Stimulated activated CD8-positive, alpha-beta memory T cell treated with anti-CD3 and anti-CD28 coated beads, Interleukin-4, amount 100 ng/mL, for 4 hours (primary cell): ENCODE data around the gene KLHL3.

Experiments used
- DNase-seq, 2 donors: peaks; one replicate each; pipeline ENCODE4 v3.0.0-alpha.2; 2020; ENCODE audit warnings: low read depth in 2 of 2, low spot score in 1 of 2

The KLHL3 gene

GRCh38 chr5:137611794-137612435 lies 124.0 kb downstream of the KLHL3 start:
- no peak for DNase-seq

GRCh38 chr5:137611011-137611580 lies 124.8 kb downstream of the KLHL3 start:
- DNase-seq = no peak

- DNase-seq = no peak
These were observed 125.3 kb downstream of the KLHL3 start for GRCh38 chr5:137610598-137610997.

DNA sequence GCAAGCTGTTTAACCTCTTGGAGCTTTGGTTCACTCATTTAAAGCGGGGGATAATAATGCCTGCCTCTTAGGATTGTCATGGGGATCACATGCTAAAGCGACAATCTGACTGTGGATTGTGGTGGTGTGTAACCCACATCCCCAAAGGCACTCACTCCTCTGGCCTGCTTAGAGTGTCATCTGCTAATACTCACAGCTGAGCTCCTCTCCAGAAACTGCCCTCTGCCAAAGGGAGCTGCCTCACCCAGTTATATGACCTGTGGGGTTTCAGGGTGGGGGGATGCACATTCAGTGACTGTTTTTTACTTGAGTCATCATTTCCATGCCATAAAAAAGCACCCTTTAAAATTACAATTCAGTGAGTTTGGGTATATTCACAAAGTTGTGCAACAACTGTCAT lies 126.8 kb downstream of the KLHL3 start:
- DNase-seq = no peak

GRCh38 chr5:137607771-137608170 lies 128.1 kb downstream of the KLHL3 start:
- no peak for DNase-seq

DNA sequence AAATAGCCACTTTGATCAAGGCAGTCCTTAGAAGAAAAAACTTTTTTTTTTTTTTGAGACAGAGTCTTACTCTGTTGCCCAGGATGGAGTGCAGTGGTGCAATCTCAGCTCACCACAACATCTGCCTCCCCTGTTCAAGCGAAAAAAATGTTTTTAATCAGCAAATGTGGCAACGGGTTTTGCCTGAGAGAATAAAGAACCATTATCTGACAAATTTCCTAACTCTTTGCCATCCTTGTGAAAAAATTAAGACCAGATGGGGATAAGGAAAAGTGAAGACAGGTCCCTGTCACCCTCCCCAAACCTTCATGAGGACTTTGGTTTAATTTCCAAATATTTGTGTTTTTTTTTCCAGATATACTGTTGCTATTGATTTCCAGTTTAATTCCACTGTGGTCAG lies 129.5 kb downstream of the KLHL3 start:
- no peak for DNase-seq

DNA sequence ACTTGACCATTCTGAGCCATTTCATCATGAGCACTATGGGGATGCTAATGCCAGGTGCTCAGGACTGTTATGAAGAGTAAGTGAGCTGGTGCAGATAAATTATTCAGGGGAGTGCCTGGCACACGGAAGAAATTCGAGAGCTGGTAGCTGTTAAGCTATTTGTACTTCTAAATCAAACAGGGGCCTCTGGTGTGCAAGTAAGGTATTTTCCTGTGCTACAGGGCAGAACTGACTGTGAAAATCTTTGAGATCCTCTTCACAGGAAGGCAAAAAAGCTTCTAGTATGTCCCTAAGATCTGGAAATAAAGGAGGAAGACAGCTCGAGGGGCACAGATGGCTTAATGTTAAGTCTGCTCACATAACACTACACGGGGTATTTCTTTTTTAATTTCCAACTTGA lies 130.5 kb downstream of the KLHL3 start:
- no peak for DNase-seq

- no peak for DNase-seq
These were observed 131.4 kb downstream of the KLHL3 start for GRCh38 chr5:137604348-137605095.

- DNase-seq = no peak
These were observed 132.0 kb downstream of the KLHL3 start for GRCh38 chr5:137603891-137604290.

DNA sequence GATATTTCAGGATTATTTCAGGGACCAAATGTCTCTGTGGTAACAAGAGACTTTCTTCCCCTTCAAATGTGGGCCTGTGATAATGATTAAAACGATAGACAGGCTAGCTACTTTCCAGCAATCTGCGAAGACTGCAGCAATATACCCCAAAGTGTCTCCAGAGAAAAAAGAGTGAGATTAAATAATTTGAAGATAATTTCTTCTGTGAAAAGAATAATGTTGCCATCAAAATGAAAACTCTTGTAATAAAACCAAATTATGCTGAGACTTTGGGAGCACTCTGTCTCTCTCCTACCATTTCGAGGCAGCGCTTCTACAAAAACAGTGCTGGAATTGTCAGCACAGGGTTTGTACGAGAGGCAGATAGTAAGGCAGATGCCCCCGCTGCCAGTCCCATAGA lies 132.5 kb downstream of the KLHL3 start:
- no peak for DNase-seq

- no peak for DNase-seq
These were observed 133.1 kb downstream of the KLHL3 start for GRCh38 chr5:137602721-137603273.

DNA sequence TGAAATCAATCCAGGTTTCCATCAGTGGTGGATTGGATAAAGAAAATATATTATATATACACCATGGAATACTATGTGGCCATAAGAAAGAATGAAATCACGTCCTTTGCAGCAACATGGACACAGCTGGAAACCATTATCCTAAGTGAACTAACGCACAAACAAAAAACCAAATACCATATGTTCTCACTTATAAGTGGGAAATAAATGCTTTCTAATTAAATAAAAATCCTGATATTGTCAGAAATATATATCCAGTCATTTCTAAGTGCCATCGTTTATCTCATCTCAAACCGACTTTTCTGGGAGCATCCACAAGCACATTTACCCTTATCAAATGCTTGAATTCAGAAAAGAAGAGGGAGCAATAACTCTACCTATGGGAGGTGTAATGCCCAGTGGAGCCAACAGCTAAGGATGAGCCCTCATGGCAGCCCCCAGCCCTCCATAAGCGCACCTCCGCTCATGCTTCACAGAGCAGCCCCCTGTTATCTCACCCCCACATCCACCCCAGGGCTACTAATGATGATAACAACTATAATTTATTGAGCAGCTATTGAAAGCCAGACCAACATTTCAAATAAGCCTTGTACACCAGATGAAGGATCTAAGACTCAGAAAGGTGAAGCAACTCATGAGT lies 135.0 kb downstream of the KLHL3 start:
- DNase-seq = no peak

DNA sequence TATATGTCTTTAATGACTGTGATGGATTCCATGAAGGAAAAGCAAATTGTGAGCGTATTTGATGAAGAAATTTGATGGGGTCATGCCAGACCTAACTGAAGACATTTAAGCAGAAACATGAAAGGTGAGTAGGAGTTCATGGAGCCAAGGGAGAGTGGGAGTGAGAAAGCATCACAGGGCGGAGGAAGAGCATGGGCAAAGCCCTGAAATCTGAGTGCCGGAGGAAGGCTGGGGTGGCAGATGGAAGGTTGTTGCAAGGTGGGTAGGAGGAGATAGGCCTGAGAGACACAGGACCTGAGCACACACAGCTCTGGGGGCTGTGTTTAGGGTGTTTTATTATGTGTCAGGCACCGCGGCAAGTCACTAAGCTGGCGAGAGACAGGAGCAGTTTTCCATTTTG lies 136.4 kb downstream of the KLHL3 start:
- no peak for DNase-seq

DNA sequence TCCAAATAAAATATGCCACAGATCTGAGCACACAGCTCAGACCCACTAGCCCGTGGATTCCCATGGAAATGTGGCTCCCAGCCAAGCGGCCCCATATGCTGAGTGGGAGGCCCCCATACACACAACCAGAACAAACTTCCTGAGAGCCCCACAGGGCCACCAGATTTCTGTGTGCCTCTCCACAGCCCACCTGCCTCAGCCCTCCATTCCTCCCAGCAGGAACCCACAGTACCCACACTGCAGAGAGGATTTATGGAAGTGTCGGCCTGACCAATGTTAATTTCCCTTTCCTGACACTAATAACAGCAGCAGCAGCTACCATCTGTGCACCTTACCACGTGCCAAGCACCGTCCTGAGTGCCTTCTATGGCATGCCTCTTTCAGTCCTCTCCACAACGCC lies 137.5 kb downstream of the KLHL3 start:
- DNase-seq = no peak

DNA sequence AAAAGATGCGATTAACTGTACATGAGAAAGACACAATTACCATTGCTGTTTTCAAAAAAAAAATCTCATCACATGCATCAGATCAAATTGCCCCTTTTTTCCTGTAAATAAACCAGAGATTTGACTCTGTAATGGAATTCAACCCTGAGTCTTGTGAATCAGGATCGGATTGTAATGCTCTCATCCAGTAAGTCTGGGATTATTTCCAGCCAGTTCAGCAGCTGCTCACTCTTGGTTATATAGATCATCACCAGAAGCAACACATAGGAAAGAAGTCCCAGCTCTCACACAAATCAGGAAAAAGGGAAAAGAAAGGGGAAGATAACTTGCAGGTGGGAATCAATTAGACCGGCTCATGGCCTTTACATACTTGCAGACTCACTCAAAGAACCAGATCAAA lies 138.9 kb downstream of the KLHL3 start:
- no peak for DNase-seq

- no peak for DNase-seq
These were observed 140.4 kb downstream of the KLHL3 start for GRCh38 chr5:137595396-137596079.

GRCh38 chr5:137594717-137595116 lies 141.2 kb downstream of the KLHL3 start:
- DNase-seq = no peak

- DNase-seq = no peak
These were observed 143.6 kb downstream of the KLHL3 start for GRCh38 chr5:137592317-137592716.

DNA sequence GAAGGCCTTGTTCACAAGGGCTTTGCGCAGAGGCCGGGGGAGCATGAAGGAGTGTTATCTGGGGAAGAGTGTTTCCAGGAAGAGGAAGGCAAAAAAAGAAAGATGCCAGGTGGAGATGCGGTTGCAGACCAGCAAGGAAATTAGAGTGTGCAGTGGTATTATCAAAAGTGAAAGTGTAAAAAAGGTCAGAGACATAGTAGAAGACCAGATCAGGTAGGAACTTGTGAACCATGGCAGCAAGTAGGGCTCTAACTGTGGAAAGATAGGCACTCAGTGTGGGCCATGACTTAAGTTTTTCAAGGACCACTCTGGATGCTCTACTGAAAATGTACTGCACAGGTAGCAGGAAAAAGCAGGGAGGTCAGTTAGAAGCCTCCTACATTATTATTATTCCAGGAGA lies 146.7 kb downstream of the KLHL3 start:
- no peak for DNase-seq

DNA sequence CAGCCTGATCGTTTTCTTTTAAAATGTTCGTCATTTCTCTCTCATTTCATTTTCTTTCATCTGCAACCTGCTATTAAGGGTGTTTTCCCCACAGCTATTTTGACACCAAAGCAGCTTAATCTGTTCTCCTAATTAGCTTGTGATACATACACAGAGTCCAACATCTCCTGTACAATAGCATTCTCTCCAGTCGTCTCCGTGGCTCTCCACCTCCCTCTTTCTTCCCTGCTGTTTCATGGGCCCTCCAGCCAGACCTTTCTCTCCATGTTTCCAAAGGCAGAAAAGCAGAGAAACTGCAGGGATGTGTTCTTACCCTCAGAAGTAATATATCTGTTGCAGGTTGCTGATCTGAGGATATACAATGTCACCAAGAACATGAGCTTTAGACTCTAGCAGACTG lies 148.0 kb downstream of the KLHL3 start:
- DNase-seq = no peak

DNA sequence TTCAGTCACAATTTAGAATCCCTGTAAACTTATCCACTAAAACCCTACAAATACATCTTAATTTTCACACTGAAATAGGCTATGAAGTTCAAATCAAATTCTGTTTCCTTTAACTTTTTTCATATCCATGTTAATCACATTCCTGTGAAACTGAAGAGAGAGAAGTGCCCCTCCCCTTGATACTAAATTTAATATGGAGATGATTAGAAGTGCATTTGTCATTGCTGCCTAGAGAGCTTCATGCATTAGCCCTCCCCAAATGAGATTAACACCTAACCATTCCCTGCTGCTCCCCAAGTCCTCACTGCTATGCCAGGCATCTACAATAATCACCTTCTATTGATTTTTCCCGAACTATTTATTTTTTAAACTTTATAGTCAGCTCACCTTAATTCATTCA lies 151.6 kb downstream of the KLHL3 start:
- no peak for DNase-seq
